NCI-H1105 treated with DMSO at 0.1 percent for 48 hours (cell line): ENCODE data around the gene CDK5R2.
"Not testable (repeated sequence)": the region's sequence is repeated elsewhere in the genome, so short reads cannot be mapped to it uniquely, and the experiment has no call there.

ENCODE experiments used
- DNase-seq: peaks from one replicate; lab custom pipeline; 2025; lab: John Stamatoyannopoulos, UW

The CDK5R2 gene

DNA sequence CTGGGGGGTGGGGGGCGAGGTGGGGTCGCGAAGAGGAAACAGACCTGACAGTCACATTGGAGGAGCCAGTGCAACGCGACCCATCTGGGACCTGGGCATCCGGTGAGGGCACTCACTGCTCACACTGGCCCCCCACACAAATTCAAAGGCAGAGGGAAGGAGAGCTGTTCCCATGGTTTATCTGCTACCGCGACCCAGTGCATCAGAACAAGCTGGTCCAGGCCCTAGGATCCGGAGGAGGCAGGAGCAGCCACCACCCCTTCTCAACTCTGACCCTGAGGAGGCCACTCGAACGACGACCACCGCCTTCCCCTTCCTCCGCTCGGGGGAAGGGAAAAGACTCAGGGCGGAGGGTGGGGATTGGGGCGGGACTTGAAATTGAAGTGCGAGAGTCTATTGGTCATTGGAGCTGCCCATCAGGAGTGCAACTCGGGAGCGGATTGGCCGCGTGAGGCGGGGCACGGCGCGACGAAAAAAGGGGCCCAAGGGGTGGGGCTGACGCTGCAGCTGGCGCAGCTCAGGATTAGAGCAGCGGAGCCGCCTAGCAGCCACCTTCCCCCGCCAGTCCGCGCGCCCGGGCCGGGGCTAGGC lies at the start of gene CDK5R2:
Gene CDK5R2, plus strand, starts transcription at position 526 of the 591 bp plus-strand sequence. CDS start 155 bp downstream, outside the sequence.
- peak; percentile 89 for DNase-seq

DNA sequence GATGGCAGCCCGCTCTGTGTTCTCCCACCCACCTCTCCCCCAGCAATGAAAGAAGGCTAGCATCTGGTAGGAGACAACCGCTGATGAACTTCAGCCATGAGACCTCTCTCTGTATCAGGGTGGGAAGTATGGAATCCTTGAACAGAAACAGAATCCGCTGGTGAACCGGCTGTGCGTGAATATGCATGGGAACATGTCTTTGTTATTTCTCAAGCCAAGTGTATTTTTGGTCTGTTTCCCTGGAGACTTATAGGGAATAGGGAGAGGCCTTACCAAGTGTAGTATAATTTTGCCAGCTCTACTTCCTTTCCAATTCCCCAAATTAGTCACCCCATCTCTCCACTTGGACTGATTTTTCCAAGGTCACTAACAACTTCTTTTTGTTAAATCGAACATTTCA lies 48.7 kb upstream of the CDK5R2 start:
- DNase-seq: no peak

DNA sequence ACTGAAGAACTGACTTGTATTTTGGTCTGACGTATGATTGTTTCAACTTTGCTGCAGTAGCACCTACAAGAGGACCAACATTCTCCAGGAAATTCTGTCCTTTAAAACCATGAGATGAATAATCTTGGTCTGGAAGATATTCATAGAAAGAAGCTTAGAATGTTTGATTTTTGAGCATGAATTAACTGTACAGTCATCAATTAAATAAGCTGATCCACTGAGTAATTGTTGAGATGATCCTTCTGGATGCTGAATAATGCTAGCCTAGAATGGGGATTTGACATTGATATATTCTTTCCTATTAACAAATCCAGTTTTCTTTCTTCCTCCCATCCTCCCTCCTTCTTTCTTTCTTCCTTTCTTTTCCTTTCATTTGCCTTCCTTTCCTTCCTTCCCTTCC lies 39.0 kb upstream of the CDK5R2 start:
- DNase-seq: no peak

DNA sequence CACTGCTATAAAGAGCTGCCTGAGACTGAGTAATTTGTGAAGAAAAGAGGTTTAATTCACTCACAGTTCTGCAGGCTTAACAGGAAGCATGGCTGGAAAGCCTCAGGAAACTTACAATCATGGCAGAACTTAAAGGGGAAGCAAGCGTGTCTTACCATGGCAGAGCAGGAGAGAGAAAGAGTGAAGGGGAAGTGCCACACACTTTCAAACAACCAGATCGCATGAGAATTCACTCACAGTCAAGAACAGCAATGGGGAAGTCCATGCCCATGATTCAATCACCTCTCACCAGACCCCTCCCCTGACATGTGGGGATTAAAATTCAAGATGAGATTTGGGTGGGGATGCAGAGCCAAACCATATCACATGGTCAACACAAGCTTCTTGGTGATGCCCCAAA lies 34.7 kb upstream of the CDK5R2 start:
- DNase-seq: no peak

DNA sequence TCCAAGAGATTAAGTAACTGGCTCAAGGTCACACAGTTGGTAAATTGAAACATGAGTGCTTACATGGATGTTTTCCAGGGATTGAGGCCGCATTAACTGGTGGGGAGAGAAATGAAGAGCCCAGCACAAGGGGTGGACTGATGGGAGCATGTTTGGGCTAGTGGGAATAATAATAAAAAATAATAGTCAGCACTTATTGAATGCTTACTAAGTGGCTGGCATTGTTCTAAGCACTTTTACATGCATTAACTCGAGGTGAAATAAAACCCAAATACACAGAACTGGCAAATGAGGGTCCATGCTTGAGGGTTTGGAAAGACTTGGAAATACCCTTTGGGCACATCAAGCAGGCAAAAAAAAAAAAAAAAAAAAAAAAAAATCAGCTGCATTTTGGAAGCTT lies 34.0 kb upstream of the CDK5R2 start:
- DNase-seq: peak; percentile 19

DNA sequence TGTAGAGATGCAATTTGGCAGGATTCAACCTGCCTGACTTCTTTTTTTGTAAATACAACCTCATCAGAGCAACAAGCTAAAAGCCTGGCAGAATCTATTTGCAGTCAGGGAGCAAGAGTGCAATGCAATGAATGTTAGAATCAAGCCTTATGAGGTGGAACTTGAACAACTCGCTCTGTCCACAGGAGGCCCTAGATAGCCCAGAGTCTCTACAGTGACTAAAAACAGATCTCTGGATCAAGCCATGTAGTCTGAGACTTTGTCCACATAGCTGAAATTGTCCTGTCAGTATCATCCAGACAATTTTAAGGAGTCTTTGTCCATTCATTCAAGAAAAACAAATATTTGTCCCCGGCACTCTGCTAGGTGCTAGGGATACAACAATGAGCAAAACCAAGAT lies 32.0 kb upstream of the CDK5R2 start:
- peak; percentile 56 for DNase-seq

DNA sequence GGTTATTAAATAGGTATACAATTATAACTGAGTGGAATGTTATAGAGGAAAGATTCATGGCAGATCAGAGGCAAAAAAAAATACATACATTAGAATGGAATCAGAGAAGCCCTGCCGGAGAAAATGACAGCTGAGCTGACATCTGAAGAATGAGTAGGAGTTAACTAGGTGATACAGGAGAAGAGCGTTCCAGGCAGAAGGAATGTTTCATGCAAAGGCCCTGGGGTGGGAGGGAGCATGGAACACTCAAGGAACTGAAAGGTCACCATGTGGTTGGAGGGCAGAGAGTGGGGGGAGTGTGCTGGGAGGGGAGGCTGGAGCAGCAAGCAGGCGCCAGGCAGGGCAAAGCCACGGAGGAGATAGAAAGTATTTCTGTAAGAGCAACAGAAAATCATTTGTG lies 31.6 kb upstream of the CDK5R2 start:
- DNase-seq: no peak

DNA sequence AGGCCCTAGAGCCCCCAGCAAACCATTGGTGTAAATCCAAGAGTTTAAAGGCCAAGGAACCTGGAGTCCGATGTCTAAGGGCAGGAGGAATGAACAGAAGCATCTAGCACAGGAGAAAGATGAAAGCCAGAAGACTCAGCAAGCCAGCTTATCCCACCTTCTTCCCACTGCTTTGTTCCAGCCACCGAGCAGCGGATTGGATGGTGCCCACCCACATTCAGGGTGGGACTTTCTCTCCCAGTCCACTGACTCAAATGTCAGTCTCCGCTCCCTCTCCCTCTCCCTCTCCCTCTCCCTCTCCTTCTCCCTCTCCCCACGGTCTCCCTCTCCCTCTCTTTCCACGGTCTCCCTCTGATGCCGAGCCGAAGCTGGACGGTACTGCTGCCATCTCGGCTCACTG lies 29.0 kb upstream of the CDK5R2 start:
- DNase-seq: not testable (repeated sequence)

DNA sequence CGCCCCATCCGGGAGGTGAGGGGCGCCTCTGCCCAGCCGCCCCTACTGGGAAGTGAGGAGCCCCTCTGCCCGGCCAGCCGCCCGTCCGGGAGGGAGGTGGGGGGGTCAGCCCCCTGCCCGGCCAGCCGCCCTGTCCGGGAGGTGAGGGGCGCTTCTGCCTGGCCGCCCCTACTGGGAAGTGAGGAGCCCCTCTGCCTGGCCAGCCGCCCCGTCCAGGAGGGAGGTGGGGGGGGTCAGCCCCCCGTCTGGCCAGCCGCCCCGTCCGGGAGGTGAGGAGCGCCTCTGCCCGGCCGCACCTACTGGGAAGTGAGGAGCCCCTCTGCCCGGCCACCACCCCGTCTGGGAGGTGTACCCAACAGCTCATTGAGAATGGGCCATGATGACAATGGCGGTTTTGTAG lies 27.7 kb upstream of the CDK5R2 start:
- DNase-seq: not testable (repeated sequence)

DNA sequence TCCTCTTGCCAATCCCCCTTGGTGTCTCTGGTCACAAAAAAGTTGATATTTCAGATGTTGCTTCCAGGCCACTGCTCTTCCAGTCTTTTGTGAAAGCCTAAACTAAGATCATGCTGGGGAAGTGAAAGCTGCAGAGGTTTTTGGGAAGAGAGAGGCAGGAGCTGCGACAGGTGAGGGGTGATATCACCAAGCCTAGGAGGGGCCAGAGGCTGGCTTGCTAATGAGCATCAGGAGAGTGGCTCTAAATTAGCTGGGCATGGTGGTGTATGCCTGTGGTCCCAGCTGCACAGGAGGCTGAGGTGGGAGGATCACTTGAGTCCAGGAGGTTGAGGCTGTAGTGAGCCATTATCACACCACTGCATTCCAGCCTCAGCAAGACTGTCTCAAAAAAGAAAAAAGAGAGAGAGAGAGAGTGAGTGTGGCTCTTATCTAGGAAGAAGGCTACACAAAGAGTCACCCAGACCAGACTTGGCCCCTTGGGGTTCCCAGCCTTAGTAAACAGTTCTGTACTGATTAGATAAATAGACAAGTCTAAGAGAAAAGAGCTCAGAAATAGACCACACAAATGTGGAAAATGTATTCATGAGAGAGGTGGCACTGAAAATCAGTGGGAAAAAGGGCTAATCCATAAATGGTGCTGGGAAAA lies 14.6 kb upstream of the CDK5R2 start:
- no peak for DNase-seq

DNA sequence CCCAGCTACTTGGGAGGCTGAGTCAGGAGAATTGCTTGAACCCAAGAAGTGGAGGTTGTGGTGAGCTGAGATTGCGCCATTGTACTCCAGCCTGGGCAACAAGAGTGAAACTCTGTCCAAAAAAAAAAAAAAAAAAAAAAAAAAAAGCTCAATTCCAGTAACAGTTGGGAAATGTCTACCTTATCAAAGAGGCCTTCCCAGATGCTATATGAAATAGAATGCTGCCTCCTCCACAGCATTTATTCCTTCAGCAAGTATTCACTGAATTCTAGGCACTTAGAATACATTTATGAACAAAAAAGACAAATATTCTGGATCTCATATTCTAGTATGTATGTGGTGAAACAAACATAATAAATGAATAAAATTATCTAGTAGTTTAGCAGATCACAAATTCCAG lies 12.8 kb upstream of the CDK5R2 start:
- DNase-seq: no peak

DNA sequence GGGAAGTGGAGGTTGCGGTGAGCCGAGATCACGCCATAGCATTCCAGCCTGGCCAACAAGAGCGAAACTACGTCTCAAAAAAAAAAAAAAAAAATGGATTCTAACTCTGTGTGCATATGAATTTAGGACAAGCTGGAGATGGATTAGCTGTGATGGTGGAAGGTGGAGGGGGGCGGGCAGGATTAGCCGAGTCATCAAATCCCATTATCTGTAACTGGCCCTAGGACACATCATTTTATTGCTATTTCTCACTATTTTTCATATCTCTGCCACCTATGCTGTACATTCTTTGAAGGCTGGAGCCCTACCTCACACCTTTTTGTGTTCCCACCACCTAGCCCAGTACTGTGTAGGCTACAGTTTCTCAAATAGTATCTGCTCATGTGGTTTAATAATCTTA lies 7.3 kb upstream of the CDK5R2 start:
- DNase-seq: no peak

DNA sequence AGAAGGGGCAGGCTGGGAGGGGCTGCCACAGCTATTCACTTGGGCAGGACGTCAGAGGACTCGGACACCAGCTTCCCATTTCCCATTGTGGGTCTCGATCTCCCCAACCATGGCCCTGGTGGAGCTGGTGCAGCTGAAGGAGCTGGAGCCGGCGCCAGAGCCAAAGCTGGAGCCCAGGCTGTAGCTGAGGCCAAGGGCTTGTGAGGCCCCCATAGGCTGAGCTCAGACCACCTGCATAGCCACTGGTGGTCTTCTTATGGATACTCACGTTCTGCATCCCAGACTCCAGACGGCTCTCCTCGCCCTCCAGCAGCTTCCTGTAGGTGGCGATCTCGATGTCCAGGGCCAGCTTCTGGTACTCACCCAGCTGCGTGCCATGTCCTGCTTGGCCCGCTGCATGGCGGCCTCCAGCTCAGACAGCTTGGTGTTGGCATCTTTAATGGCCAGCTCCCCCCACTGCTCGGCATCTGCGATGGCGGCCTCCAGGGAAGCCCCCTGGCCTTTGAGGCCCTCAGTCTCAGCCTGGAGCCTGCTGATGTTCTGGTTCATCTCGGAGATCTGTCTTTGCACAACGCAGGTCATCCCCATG lies 6.0 kb upstream of the CDK5R2 start:
- DNase-seq: no peak

DNA sequence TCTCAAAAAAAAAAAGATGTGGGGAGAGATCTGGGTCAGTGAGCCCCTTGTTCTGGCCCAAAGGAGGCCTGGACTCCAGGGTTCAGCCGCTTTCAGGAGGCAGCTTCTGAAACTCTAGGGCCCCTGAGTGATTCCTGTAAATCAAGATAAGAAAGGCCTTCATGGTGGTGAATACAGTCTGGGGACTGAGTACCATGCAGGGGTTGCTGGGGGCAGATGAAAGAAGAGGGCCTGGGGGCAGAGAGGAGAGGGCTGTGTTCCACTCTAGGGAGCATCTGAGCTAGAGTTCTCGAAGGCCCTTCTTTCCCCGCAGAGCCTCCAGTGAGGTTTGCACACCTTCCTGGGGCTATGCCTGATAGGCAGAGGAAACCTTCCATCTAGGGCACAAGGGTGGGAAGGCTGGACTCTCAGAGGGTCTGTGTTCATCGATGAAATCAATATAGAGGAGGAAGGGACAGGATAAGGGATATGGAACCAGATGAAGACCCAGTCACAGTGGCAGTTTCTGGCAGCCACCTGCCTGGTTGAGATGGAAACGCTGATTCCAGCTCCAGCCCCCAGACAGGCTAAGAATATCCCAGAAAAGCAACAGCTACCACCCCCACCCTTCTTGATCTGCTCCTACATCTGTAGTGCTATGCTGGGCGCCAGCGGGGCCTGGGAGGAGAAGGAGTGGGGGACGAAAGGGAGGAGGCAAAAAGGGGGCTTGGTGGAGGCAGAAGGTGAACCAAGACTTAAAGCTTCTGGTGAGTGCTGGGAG lies 4.7 kb upstream of the CDK5R2 start:
- DNase-seq: no peak

DNA sequence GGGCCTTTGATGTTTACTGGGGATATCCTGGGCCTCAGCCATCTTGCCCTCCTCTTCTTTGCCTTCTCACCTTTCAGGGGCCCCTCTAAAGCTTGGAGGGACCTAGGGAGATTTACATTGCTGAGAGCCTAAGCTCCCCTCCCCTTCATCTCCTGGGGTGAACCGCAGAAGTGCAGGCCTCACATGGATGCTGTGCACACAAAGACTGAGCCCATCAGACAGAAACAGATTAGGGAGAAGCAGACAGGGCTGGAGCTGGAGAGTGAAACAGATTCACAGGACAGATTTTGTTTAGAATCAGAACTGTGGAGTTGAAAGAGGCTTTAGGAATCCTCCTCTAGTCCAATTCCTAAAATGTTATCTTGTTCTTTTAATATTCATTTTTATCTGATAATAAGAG lies 3.4 kb upstream of the CDK5R2 start:
- no peak for DNase-seq

DNA sequence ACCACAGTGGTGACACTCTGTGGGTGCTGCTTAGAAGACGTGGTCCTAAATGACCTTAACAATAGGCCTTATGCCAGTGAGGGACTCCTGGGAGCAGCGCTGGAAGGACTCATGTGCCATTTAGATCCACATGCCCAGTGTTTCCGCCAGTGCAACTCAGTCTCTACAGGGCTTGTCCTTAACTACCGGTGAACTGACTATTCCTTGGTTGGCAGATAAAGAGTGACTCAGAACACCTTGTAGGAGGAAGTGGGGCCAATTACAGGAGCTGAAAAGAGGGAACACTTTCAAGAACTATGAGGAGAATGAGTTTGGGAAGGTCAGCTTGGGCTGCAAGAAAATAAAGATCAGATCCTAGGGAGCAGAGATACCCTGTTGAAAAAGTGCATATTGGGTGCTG lies 1.8 kb upstream of the CDK5R2 start:
- no peak for DNase-seq

DNA sequence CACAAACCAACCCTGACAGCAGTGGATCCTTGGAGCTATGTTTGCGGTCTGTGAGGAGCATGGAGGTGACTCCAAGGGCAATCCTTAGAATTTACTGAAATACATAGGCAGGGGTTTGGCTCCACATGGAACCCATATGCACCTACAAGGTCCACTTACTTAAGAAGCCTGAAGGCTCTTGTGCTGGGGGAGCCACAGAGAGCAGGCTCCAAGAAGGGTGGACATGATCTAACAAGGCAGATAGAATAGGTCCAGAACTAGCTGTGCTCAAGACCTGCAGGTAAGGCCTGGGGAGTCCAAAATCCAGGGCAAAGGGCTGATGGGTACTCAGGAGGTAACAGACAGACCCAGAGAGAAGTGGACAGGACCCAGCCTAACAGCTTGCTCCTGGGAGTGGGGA lies 1.2 kb upstream of the CDK5R2 start:
- no peak for DNase-seq

DNA sequence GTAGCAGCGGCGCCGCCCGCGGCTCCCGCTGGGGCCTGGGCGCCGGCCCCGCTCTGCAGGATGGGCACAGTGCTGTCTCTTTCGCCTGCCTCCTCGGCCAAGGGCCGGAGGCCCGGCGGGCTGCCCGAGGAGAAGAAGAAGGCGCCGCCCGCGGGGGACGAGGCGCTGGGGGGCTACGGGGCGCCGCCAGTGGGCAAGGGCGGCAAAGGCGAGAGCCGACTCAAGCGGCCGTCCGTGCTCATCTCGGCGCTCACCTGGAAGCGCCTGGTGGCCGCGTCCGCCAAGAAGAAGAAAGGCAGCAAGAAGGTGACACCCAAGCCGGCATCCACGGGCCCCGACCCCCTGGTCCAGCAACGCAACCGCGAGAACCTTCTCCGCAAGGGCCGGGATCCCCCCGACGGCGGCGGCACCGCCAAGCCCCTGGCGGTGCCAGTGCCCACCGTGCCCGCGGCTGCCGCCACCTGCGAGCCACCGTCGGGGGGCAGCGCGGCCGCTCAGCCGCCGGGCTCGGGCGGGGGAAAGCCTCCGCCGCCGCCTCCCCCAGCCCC lies 369 bp downstream of the CDK5R2 start:
- DNase-seq: peak; percentile 41

DNA sequence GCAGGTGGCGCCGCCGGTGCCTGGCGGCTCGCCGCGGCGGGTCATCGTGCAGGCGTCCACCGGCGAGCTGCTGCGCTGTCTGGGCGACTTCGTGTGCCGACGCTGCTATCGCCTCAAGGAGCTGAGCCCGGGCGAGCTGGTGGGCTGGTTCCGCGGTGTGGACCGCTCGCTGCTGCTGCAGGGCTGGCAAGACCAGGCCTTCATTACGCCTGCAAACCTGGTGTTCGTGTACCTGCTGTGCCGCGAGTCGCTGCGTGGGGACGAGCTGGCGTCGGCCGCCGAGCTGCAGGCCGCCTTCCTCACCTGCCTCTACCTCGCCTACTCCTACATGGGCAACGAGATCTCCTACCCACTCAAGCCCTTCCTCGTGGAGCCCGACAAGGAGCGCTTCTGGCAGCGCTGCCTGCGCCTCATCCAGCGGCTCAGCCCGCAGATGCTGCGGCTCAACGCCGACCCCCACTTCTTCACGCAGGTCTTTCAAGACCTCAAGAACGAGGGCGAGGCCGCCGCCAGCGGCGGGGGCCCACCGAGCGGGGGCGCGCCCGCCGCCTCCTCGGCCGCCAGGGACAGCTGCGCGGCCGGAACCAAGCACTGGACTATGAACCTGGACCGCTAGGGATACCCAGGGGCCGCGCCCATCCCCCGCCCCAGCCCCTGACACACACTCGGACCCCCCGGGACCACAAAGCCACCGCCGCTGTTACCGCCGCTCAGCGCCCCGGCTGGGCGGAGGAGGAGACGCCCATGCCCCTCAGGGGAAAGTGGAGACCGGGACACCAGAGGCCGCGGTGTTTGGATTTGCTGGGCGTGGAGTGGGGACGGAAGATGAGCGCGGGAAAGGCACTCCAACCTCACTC lies 1.1 kb downstream of the CDK5R2 start:
- no peak for DNase-seq

DNA sequence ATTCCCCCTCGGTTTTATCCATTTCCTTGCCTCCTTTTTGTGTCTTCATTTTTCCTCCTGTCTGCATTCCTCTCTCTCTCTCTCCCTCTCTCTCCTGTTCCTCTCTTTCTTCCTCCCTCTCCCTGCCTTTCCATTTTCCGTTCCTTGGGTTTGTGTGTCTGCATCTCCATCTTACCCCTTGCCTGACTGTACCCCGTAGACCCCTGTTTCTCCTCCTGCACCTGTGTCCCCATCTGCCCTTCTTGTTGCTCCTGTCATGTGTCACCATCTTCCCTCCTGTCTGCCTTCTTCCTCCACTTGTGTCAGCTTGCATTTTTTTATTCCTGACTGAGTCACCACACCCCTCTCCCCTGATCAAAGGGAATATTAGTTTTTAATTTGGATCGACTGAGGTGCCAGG lies 1.8 kb downstream of the CDK5R2 start:
- no peak for DNase-seq

DNA sequence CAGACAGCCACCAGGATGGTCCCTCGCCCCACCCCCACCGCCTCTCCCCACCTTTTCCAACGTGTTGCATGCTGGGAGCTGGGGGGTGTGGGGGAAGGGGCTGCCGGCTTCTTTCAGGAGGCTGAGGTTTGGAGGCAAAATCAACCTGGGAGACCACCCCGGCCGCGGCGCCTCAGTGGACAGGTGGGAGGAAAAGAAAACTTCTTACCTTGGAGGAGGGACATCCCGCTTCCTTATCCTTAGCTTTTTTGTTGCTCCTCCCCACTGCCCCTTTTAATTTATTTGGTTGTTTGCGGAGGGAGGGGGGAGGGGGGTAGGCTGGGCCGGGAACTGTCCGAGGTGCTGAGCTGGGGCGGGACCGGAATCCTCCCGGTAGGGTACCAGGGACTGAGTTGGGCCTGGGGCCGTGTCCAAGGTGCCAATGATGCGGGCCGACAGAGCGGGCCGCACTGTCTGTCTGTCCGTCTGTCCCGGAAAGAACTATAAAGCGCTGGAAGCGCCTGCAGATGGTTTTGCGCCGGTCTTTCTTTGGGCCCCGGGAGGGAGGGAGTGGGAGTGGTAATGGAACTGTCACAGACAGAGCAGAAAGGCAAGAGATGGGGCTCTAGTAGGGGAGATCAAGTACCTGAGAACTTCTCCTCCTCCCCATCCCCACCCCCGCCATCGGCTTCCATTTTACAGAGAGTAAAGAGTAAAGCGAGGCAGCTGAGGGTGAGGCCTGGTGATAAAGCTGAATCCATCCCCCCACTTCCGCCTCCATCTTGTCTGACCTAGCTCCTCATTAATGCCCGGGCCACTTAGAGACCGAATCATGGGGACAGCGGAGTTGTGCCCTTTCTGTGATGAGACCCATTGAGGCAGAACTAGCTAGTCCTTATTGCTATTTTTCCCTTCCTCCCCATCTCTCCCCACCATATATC lies 2.4 kb downstream of the CDK5R2 start:
- DNase-seq: peak; percentile 41
